GM19438 (cell line): ENCODE results near the gene APOO.
"Not testable (repeated sequence)": the region's sequence is repeated elsewhere in the genome, so short reads cannot be mapped to it uniquely, and the experiment has no call there.

Source experiments
- ATAC-seq: cut with Tn5 transposase; IDR thresholded peaks from one replicate; pipeline ENCODE4 v1.9.1; 2021; ENCODE audit warnings: low read depth; ENCODE audit not compliant: unreplicated experiment

The APOO gene

GRCh38 chrX:23907111-23907497 is 634 bp downstream of the APOO start:
- no peak for ATAC-seq

- no peak for ATAC-seq
These were observed 3.6 kb downstream of the APOO start for GRCh38 chrX:23904096-23904495.

- ATAC-seq = peak; percentile 28
These were observed 5.3 kb downstream of the APOO start for GRCh38 chrX:23902419-23902818.

GRCh38 chrX:23901805-23902204 is 5.9 kb downstream of the APOO start:
- ATAC-seq = peak; percentile 74

- no peak for ATAC-seq
These were observed 6.7 kb downstream of the APOO start for GRCh38 chrX:23901060-23901459.

GRCh38 chrX:23900220-23900797 is 7.4 kb downstream of the APOO start:
- no peak for ATAC-seq

- no peak for ATAC-seq
These were observed 9.3 kb downstream of the APOO start for GRCh38 chrX:23898412-23898959.

- no peak for ATAC-seq
These were observed 10.8 kb downstream of the APOO start for GRCh38 chrX:23896981-23897380.

- not testable (repeated sequence) for ATAC-seq
These were observed 11.2 kb downstream of the APOO start for GRCh38 chrX:23896539-23896938.

- ATAC-seq = not testable (repeated sequence)
These were observed 12.7 kb downstream of the APOO start for GRCh38 chrX:23894993-23895392.

- no peak for ATAC-seq
These were observed 16.8 kb downstream of the APOO start for GRCh38 chrX:23890933-23891332.

GRCh38 chrX:23888887-23889501 is 18.7 kb downstream of the APOO start:
- no peak for ATAC-seq

GRCh38 chrX:23887918-23888317 is 19.8 kb downstream of the APOO start:
- no peak for ATAC-seq

GRCh38 chrX:23887451-23887850 is 20.3 kb downstream of the APOO start:
- no peak for ATAC-seq

- no peak for ATAC-seq
These were observed 21.9 kb downstream of the APOO start for GRCh38 chrX:23885803-23886202.

GRCh38 chrX:23884427-23885024 is 23.2 kb downstream of the APOO start:
- no peak for ATAC-seq

- ATAC-seq = no peak
These were observed 23.9 kb downstream of the APOO start for GRCh38 chrX:23883737-23884354.

GRCh38 chrX:23879380-23880090 is 28.2 kb downstream of the APOO start:
- ATAC-seq = no peak

GRCh38 chrX:23871905-23872546 is 35.7 kb downstream of the APOO start:
- no peak for ATAC-seq

- ATAC-seq = no peak
These were observed 37.7 kb downstream of the APOO start for GRCh38 chrX:23870041-23870440.
